Keratinocyte (primary cell): ENCODE measurements around the gene XIRP1. TPM values are rescaled to one million over a fixed set of nuclear protein-coding genes. Genes with fewer than 3 reads are reported as not detected.

Experiments used
- DNase-seq: peaks from one replicate; pipeline ENCODE4 v3.0.0-alpha.2; 2011; ENCODE audit warnings: low read depth, missing footprints, low spot score
- FAIRE-seq: peaks from 2 replicates; lab custom pipeline; 2011; peaks lifted over from hg19 to GRCh38; lab: Jason Lieb, UNC
- H2AFZ ChIP-seq: 2 replicates; pipeline ENCODE4 v1.6.0; 2012; ENCODE audit warnings: low read length, control low read depth, inconsistent platforms; ENCODE audit not compliant: control insufficient read depth
- H3K27ac ChIP-seq: 2 replicates; pipeline ENCODE4 v1.5.1; 2011; ENCODE audit warnings: low read length; ENCODE audit not compliant: control insufficient read depth, insufficient read depth
- H3K27me3 ChIP-seq: 3 replicates; pipeline ENCODE4 v1.6.0; 2011; ENCODE audit warnings: low read length; ENCODE audit not compliant: control insufficient read depth, insufficient read depth; ENCODE audit errors: extremely low read depth
- H3K36me3 ChIP-seq, 2 experiments: 2 replicates in 1 of 2; 3 replicates in 1 of 2; pipeline ENCODE4 v1.5.1; 2011; ENCODE audit warnings: low read length in 2 of 2, mild to moderate bottlenecking in 1 of 2; ENCODE audit not compliant: control insufficient read depth in 2 of 2, insufficient read depth in 2 of 2; ENCODE audit errors: extremely low read depth in 1 of 2
- H3K4me1 ChIP-seq: 3 replicates; pipeline ENCODE4 v1.5.1; 2011; ENCODE audit warnings: low read length; ENCODE audit not compliant: control insufficient read depth, insufficient read depth; ENCODE audit errors: extremely low read depth
- H3K4me2 ChIP-seq: 3 replicates; pipeline ENCODE4 v1.6.0; 2011; ENCODE audit warnings: low read depth, low read length; ENCODE audit not compliant: control insufficient read depth, insufficient read depth; ENCODE audit errors: extremely low read depth
- H3K4me3 ChIP-seq, 3 experiments: fragments of 200-600 bp in 1 of 3; sonication (generic) in 1 of 3; 2 replicates in 2 of 3; 3 replicates in 1 of 3; pipeline ENCODE4 v1.5.1; 2011 to 2016; ENCODE audit warnings: low read length in 3 of 3, mild to moderate bottlenecking in 3 of 3, control low read depth in 2 of 3, inconsistent platforms in 1 of 3, low read depth in 1 of 3, mixed read lengths in 1 of 3, mixed run types in 1 of 3, moderate library complexity in 1 of 3; ENCODE audit not compliant: control insufficient read depth in 2 of 3, insufficient read depth in 2 of 3; ENCODE audit errors: extremely low read depth in 1 of 3
- H3K79me2 ChIP-seq: 2 replicates; pipeline ENCODE4 v1.6.0; 2012; ENCODE audit warnings: low read length; ENCODE audit not compliant: control insufficient read depth, insufficient read depth
- H3K9ac ChIP-seq: 3 replicates; pipeline ENCODE4 v1.6.0; 2011; ENCODE audit warnings: low read length; ENCODE audit not compliant: control insufficient read depth, insufficient read depth; ENCODE audit errors: extremely low read depth
- H3K9me1 ChIP-seq: 3 replicates; pipeline ENCODE4 v1.6.0; 2011; ENCODE audit warnings: low read length; ENCODE audit not compliant: control insufficient read depth, insufficient read depth; ENCODE audit errors: extremely low read depth
- H3K9me3 ChIP-seq: 2 replicates; pipeline ENCODE4 v1.5.1; 2012; ENCODE audit warnings: low read depth, low read length; ENCODE audit not compliant: control insufficient read depth
- H4K20me1 ChIP-seq: 3 replicates; pipeline ENCODE4 v1.6.0; 2011; ENCODE audit warnings: low read length; ENCODE audit not compliant: control insufficient read depth, insufficient read depth; ENCODE audit errors: extremely low read depth
- EZH2 ChIP-seq: IDR thresholded peaks from one replicate; pipeline ENCODE4 v1.6.1; 2012; ENCODE audit warnings: inconsistent platforms, mild to moderate bottlenecking, low read length, moderate library complexity
- dilution Hi-C: fragments of 300-500 bp; cut with MboI; formaldehyde crosslinking; loops from one replicate; pipeline ENCODE4 v1.7.0; 2020; ENCODE audit warnings: low sequenced_read_pairs; ENCODE audit not compliant: extremely low pct_ligation_motif_present
- polyA plus RNA-seq, 5 experiments: library from polyadenylated mRNA; depleted of rRNA in 3 of 5; stranded (reverse) in 3 of 5; stranded (forward) in 1 of 5; unstranded in 1 of 5; fragments of >200 nt; gene quantifications; 1 replicate in 1 of 5; 2 replicates in 3 of 5; 3 replicates in 1 of 5; pipeline versions ENCODE4 v1.2.1 to v1.2.3, GENCODE V29; 2011 to 2012; ENCODE audit warnings: missing spikeins in 2 of 5, low read depth in 1 of 5, low replicate concordance in 1 of 5
- TF ChIP-seq, protein P1 (sequence below), 3 experiments: IDR thresholded peaks in 1 of 3; conservative IDR thresholded peaks in 1 of 3; optimal IDR thresholded peaks in 1 of 3; 2 replicates in 2 of 3; 3 replicates in 1 of 3; pipeline versions ENCODE3 to v1.5.1; 2011; ENCODE audit warnings: low read length in 3 of 3, mild to moderate bottlenecking in 3 of 3, moderate library complexity in 2 of 3, control low read depth in 1 of 3, inconsistent platforms in 1 of 3; ENCODE audit not compliant: insufficient read depth in 2 of 3; ENCODE audit errors: extremely low read depth in 1 of 3

The XIRP1 gene
- polyA plus RNA-seq, 1 donor (not counting 4 experiments of a cell fraction or from before 2014, with no cell fraction given) = not detected

DNA sequence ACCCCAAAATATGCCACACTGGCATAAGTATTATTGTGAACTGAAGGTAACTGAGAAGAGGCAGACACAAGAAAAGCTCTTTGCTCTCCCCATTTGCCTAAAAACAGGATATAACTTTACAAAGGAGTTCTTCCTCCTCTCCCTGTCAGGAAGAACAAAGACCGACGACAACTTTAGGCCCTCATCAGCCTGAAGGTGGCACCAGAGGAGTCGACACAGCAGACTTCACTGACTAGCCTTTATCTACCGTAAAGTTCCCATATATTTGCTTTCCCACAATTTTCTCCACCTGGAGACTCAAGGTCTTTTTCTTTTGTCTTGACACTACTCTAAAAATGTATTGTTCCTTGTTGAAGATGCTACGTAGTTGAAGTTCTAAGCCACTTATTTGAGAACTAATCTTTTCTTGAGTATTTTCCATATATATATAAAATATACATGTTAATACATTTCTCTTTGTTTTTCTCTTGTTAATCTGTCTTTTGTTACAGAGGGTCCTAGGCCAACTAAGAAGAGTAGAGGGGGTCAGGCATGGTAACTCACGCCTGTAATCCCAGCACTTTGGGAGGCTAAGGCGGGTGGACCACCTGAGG, 16.2 kb upstream of the XIRP1 start:
- H3K4me1 ChIP-seq = no peaks in the 10 kb centered on the region
- H4K20me1 ChIP-seq = no peaks in the 10 kb centered on the region
- dilution Hi-C loops = no loop called here
- H3K27ac ChIP-seq = no peak overlapping the region
- H3K27me3 ChIP-seq = peaks cover 19% of the 10 kb centered on the region
- DNase-seq (no peak), FAIRE-seq (peak; percentile 85)
- H3K36me3 ChIP-seq = no peaks in the 10 kb centered on the region
- no peak overlapping the region for H3K4me2 ChIP-seq
- H3K9me3 ChIP-seq = no peaks in the 10 kb centered on the region
- H2AFZ ChIP-seq = no peak overlapping the region
- H3K9ac ChIP-seq = no peak overlapping the region
- H3K79me2 ChIP-seq = no peaks in the 10 kb centered on the region
- no peak overlapping the region for H3K4me3 ChIP-seq
- H3K9me1 ChIP-seq = no peaks in the 10 kb centered on the region
- TF ChIP-seq, protein P1, sequence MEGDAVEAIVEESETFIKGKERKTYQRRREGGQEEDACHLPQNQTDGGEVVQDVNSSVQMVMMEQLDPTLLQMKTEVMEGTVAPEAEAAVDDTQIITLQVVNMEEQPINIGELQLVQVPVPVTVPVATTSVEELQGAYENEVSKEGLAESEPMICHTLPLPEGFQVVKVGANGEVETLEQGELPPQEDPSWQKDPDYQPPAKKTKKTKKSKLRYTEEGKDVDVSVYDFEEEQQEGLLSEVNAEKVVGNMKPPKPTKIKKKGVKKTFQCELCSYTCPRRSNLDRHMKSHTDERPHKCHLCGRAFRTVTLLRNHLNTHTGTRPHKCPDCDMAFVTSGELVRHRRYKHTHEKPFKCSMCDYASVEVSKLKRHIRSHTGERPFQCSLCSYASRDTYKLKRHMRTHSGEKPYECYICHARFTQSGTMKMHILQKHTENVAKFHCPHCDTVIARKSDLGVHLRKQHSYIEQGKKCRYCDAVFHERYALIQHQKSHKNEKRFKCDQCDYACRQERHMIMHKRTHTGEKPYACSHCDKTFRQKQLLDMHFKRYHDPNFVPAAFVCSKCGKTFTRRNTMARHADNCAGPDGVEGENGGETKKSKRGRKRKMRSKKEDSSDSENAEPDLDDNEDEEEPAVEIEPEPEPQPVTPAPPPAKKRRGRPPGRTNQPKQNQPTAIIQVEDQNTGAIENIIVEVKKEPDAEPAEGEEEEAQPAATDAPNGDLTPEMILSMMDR (optimal IDR thresholded peaks at IDR 0.05 in 1 of 3, IDR thresholded peaks at IDR 0.05 in 1 of 3, conservative IDR thresholded peaks at IDR 0.05 in 1 of 3; ENCODE audit: extremely low read depth in 1 of 3, insufficient read depth in 2 of 3, low read length in 3 of 3) = peak; percentile 63 to 83 (median 73)
- no peak for TF ChIP-seq EZH2

DNA sequence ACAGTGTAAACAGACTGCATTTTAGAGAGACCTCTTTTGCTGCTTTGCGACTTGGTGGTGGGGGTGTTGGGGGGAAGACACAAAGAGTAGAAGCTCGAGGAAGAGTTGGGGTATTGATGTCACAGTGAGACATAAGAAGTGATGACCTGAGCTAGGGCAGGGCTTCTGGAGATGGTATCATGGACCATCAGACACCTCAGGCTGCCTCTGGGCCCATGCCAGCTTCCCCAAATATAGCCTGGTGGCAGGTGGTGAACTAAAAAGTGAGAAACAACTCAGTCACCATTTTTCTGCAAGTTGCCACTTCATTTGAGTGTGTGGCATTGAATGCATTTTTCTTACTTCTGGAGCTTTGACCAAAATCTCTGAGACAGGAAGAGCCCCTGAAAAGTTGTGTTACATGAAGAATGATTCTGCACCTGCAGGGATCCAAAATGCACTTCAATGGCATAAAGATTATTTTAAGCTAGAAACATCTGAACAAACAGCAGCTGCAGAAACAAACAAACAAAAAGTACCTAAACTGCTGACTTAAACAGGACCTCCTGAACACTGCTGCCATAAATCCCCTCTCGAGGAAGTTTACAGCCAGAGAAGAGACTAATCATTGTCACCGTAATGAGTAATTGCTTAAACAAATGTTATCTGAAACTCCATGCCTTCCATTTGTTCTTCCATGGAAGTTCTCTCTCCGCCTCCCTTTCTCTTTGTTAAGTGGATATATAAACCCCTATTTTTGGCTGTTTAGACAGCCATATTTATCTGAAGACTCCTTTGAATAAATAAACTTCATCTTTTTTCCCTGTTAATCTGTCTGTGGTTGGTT, 15.2 kb upstream of the XIRP1 start:
- no peaks in the 10 kb centered on the region for H3K4me1 ChIP-seq
- no peaks in the 10 kb centered on the region for H3K9me3 ChIP-seq
- H3K27me3 ChIP-seq = peaks cover 26% of the 10 kb centered on the region
- DNase-seq (no peak), FAIRE-seq (no peak)
- no peak overlapping the region for H3K4me2 ChIP-seq
- no peaks in the 10 kb centered on the region for H3K79me2 ChIP-seq
- H3K9ac ChIP-seq = no peak overlapping the region
- TF ChIP-seq, protein P1 (optimal IDR thresholded peaks at IDR 0.05 in 1 of 3, IDR thresholded peaks at IDR 0.05 in 1 of 3, conservative IDR thresholded peaks at IDR 0.05 in 1 of 3; ENCODE audit: extremely low read depth in 1 of 3, insufficient read depth in 2 of 3, low read length in 3 of 3) = no peak
- TF ChIP-seq EZH2 = no peak
- no peaks in the 10 kb centered on the region for H3K36me3 ChIP-seq
- H3K9me1 ChIP-seq = no peaks in the 10 kb centered on the region
- H3K27ac ChIP-seq = no peak overlapping the region
- H2AFZ ChIP-seq = no peak overlapping the region
- no peaks in the 10 kb centered on the region for H4K20me1 ChIP-seq
- H3K4me3 ChIP-seq = no peak overlapping the region
- dilution Hi-C loops = no loop called here
